Measurements from ENCODE around the gene GRM4.

The GRM4 gene

GRCh38 chr6:34143196-34143883 is 2.5 kb downstream of the GRM4 start:
- no peak for DNase-seq (ENCODE audit: low spot score)

- no peak for DNase-seq (ENCODE audit: low spot score)
Observed at GRCh38 chr6:34142061-34142998, 3.6 kb downstream of the GRM4 start.

GRCh38 chr6:34140075-34140474 is 5.8 kb downstream of the GRM4 start:
- no peak for DNase-seq (ENCODE audit: low spot score)

- no peak for DNase-seq (ENCODE audit: low spot score)
Observed at GRCh38 chr6:34138914-34139510, 6.9 kb downstream of the GRM4 start.

- no peak for DNase-seq (ENCODE audit: low spot score)
Observed at GRCh38 chr6:34138191-34138590, 7.7 kb downstream of the GRM4 start.

- no peak for DNase-seq (ENCODE audit: low spot score)
Observed at GRCh38 chr6:34135541-34135940, 10.3 kb downstream of the GRM4 start.

GRCh38 chr6:34132486-34133185 is 13.3 kb downstream of the GRM4 start:
- peak; percentile 61 for DNase-seq (ENCODE audit: low spot score)

GRCh38 chr6:34131326-34132290 is 14.3 kb downstream of the GRM4 start:
- DNase-seq (ENCODE audit: low spot score), result no peak

- DNase-seq (ENCODE audit: low spot score), result no peak
Observed at GRCh38 chr6:34130862-34131261, 15.0 kb downstream of the GRM4 start.

- DNase-seq (ENCODE audit: low spot score), result no peak
Observed at GRCh38 chr6:34129753-34130152, 16.1 kb downstream of the GRM4 start.

GRCh38 chr6:34128045-34128444 is 17.8 kb downstream of the GRM4 start:
- DNase-seq (ENCODE audit: low spot score), result no peak

- DNase-seq (ENCODE audit: low spot score), result no peak
Observed at GRCh38 chr6:34126419-34126818, 19.5 kb downstream of the GRM4 start.

GRCh38 chr6:34125939-34126338 is 19.9 kb downstream of the GRM4 start:
- DNase-seq (ENCODE audit: low spot score), result no peak

- DNase-seq (ENCODE audit: low spot score), result no peak
Observed at GRCh38 chr6:34120953-34121675, 24.8 kb downstream of the GRM4 start.

GRCh38 chr6:34115915-34116314 is 30.0 kb downstream of the GRM4 start:
- no peak for DNase-seq (ENCODE audit: low spot score)

- peak; percentile 44 for DNase-seq (ENCODE audit: low spot score)
Observed at GRCh38 chr6:34115403-34115795, 30.5 kb downstream of the GRM4 start.

- no peak for DNase-seq (ENCODE audit: low spot score)
Observed at GRCh38 chr6:34114695-34115402, 31.0 kb downstream of the GRM4 start.

- DNase-seq (ENCODE audit: low spot score), result no peak
Observed at GRCh38 chr6:34113532-34113931, 32.4 kb downstream of the GRM4 start.

GRCh38 chr6:34112126-34112525 is 33.8 kb downstream of the GRM4 start:
- DNase-seq (ENCODE audit: low spot score), result no peak

- no peak for DNase-seq (ENCODE audit: low spot score)
Observed at GRCh38 chr6:34110610-34111009, 35.3 kb downstream of the GRM4 start.
